Neuronal stem cell (in vitro differentiated cells): ENCODE data around the gene CASP8.

ENCODE experiments used
- DNase-seq: peaks from one replicate; pipeline ENCODE4 v3.0.0-alpha.2; 2013; ENCODE audit warnings: low spot score
- H2AFZ ChIP-seq: one replicate; pipeline ENCODE4 v1.6.1; 2013; ENCODE audit warnings: mild to moderate bottlenecking, low read length, inconsistent platforms
- H2AK5ac ChIP-seq: 2 replicates; pipeline ENCODE4 v1.6.1; 2013; ENCODE audit warnings: low read depth, mild to moderate bottlenecking, inconsistent platforms, low read length, moderate library complexity, mixed read lengths
- H2BK120ac ChIP-seq: 2 replicates; pipeline ENCODE4 v1.6.1; 2013; ENCODE audit warnings: low read depth, mild to moderate bottlenecking, inconsistent platforms, low read length, moderate library complexity, mixed read lengths
- H2BK12ac ChIP-seq: one replicate; pipeline ENCODE4 v1.6.1; 2013; ENCODE audit warnings: low read length, inconsistent platforms
- H2BK15ac ChIP-seq: 2 replicates; pipeline ENCODE4 v1.6.1; 2013; ENCODE audit warnings: mild to moderate bottlenecking, low read length, inconsistent platforms, mixed read lengths
- H2BK5ac ChIP-seq: one replicate; pipeline ENCODE4 v1.6.1; 2013; ENCODE audit warnings: inconsistent platforms, mild to moderate bottlenecking, low read length, moderate library complexity
- H3K14ac ChIP-seq: one replicate; pipeline ENCODE4 v1.6.1; 2013; ENCODE audit warnings: low read length, inconsistent platforms
- H3K18ac ChIP-seq: 2 replicates; pipeline ENCODE4 v1.6.1; 2013; ENCODE audit warnings: low read length, inconsistent platforms
- H3K23ac ChIP-seq: 2 replicates; pipeline ENCODE4 v1.6.1; 2013; ENCODE audit warnings: low read depth, mild to moderate bottlenecking, mixed read lengths, low read length, inconsistent platforms; ENCODE audit not compliant: poor library complexity
- H3K27ac ChIP-seq: replicated peaks from 3 replicates; pipeline ENCODE4 v1.5.1; 2013; ENCODE audit warnings: low read length, inconsistent platforms
- H3K27me3 ChIP-seq, 3 experiments: 2 replicates each; pipeline ENCODE4 v1.6.1; 2013; ENCODE audit warnings: low read length in 3 of 3, mild to moderate bottlenecking in 2 of 3, inconsistent platforms in 1 of 3, low read depth in 1 of 3, mixed read lengths in 1 of 3, moderate library complexity in 1 of 3; ENCODE audit not compliant: control insufficient read depth in 3 of 3, insufficient read depth in 3 of 3
- H3K36me3 ChIP-seq, 2 donors: replicated peaks in 1 of 2; 2 replicates each; pipeline ENCODE4 v1.6.1; 2013; ENCODE audit warnings: low read length in 2 of 2; ENCODE audit not compliant: control insufficient read depth in 2 of 2, insufficient read depth in 2 of 2
- H3K4ac ChIP-seq: 2 replicates; pipeline ENCODE4 v1.6.1; 2013; ENCODE audit warnings: inconsistent platforms, mild to moderate bottlenecking, low read length, moderate library complexity
- H3K4me1 ChIP-seq, 2 donors: 1 replicate in 1 of 2; 2 replicates in 1 of 2; pipeline ENCODE4 v1.6.1; 2013; ENCODE audit warnings: low read length in 2 of 2, low read depth in 1 of 2; ENCODE audit not compliant: control insufficient read depth in 2 of 2, insufficient read depth in 1 of 2
- H3K4me2 ChIP-seq: one replicate; pipeline ENCODE4 v1.6.1; 2013; ENCODE audit warnings: mild to moderate bottlenecking, low read length, inconsistent platforms; ENCODE audit not compliant: insufficient read depth, poor library complexity, severe bottlenecking
- H3K4me3 ChIP-seq, 2 donors: 2 replicates each; pipeline ENCODE4 v1.5.1; 2013; ENCODE audit warnings: low read length in 2 of 2, mild to moderate bottlenecking in 2 of 2, inconsistent platforms in 1 of 2, moderate library complexity in 1 of 2
- H3K79me1 ChIP-seq: one replicate; pipeline ENCODE4 v1.6.1; 2013; ENCODE audit warnings: low read depth, mild to moderate bottlenecking, inconsistent platforms, low read length, moderate library complexity
- H3K9ac ChIP-seq: one replicate; pipeline ENCODE4 v1.6.1; 2013; ENCODE audit warnings: mild to moderate bottlenecking, low read depth, low read length, inconsistent platforms; ENCODE audit not compliant: poor library complexity
- H3K9me3 ChIP-seq, 2 donors: replicated peaks in 1 of 2; 2 replicates each; pipeline versions ENCODE3 to v1.6.1; 2013; ENCODE audit warnings: low read length in 2 of 2, mild to moderate bottlenecking in 2 of 2, inconsistent platforms in 1 of 2, low read depth in 1 of 2, mixed read lengths in 1 of 2, moderate library complexity in 1 of 2; ENCODE audit not compliant: control insufficient read depth in 2 of 2, insufficient read depth in 1 of 2
- H4K8ac ChIP-seq: one replicate; pipeline ENCODE4 v1.6.1; 2013; ENCODE audit warnings: low read depth, mild to moderate bottlenecking, inconsistent platforms, low read length, moderate library complexity
- H4K91ac ChIP-seq: one replicate; pipeline ENCODE4 v1.6.1; 2013; ENCODE audit warnings: low read length, low read depth, mild to moderate bottlenecking, inconsistent platforms; ENCODE audit not compliant: poor library complexity
- WGBS, 2 donors: extraction: QIAGEN DNeasy Blood & Tissue Kit; methylation state at CpG; one replicate each; pipeline ENCODE4 v1.1.7; 2013; ENCODE audit warnings: missing lambda C conversion rate in 2 of 2, mixed read lengths in 1 of 2; ENCODE audit not compliant: insufficient read length in 2 of 2, insufficient replicate concordance in 1 of 2; ENCODE audit errors: extremely low coverage in 2 of 2; 5-methylcytosine and 5-hydroxymethylcytosine counted together

The CASP8 gene

GRCh38 chr2:201249889-201250288 lies 10.4 kb upstream of the CASP8 start:
- Histone ChIP-seq H2BK15ac (no peak overlapping the region), H3K9me3 (no peaks in the 10 kb centered on the region), H2BK12ac (no peak overlapping the region), H3K27me3 (peaks cover 0 to 2% (median 0%) of the 10 kb centered on the region in 3 experiments), H3K4me3 (no peak overlapping the region), H3K9ac (no peak overlapping the region), H3K27ac (no peak overlapping the region), H3K18ac (no peak overlapping the region), H3K14ac (no peak overlapping the region), H2BK5ac (no peak overlapping the region), H4K91ac (no peak overlapping the region), H3K79me1 (no peaks in the 10 kb centered on the region), H2AFZ (no peak overlapping the region), H3K4me1 (peaks cover 0 to 2% of the 10 kb centered on the region in 2 donors), H2AK5ac (no peak overlapping the region), H2BK120ac (no peak overlapping the region), H3K36me3 (no peaks in the 10 kb centered on the region), H3K23ac (no peak overlapping the region), H3K4ac (no peak overlapping the region), H4K8ac (no peak overlapping the region), H3K4me2 (no peak overlapping the region)
- DNase-seq, result no peak
- no CpG with 5 or more reads among the region's 2 CpGs for WGBS, 2 donors

DNA sequence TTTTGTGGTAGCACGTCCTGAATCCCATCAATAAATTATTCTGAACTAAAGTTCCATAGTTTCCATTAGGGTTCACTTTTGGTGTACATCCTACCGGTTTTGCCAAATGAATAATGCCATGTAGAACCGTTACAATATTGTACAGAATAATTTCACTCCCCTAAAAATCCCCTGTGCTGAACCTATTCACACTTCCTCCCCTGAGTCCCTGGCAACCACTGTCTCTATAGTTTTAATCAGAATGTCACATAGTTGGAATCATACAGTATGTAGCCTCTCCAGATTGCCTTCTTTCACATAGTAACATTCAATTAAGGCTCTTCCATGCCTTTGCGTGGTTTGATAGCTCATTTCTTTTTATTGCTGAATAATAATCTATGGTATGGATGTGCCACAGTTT lies 9.6 kb upstream of the CASP8 start:
- Histone ChIP-seq H2BK15ac (no peak overlapping the region), H4K91ac (no peak overlapping the region), H3K27me3 (peaks cover 0 to 2% (median 0%) of the 10 kb centered on the region in 3 experiments), H3K9ac (no peak overlapping the region), H2BK5ac (no peak overlapping the region), H3K27ac (no peak overlapping the region), H3K4me1 (peaks cover 0 to 2% of the 10 kb centered on the region in 2 donors), H2BK120ac (no peak overlapping the region), H3K4me3 (no peak overlapping the region), H2AK5ac (no peak overlapping the region), H3K18ac (no peak overlapping the region), H2AFZ (no peak overlapping the region), H4K8ac (no peak overlapping the region), H3K9me3 (no peaks in the 10 kb centered on the region), H3K79me1 (no peaks in the 10 kb centered on the region), H2BK12ac (no peak overlapping the region), H3K4me2 (no peak overlapping the region), H3K36me3 (no peaks in the 10 kb centered on the region), H3K14ac (no peak overlapping the region), H3K4ac (no peak overlapping the region), H3K23ac (no peak overlapping the region)
- no peak for DNase-seq
- no CpG with 5 or more reads among the region's 4 CpGs for WGBS, 2 donors

DNA sequence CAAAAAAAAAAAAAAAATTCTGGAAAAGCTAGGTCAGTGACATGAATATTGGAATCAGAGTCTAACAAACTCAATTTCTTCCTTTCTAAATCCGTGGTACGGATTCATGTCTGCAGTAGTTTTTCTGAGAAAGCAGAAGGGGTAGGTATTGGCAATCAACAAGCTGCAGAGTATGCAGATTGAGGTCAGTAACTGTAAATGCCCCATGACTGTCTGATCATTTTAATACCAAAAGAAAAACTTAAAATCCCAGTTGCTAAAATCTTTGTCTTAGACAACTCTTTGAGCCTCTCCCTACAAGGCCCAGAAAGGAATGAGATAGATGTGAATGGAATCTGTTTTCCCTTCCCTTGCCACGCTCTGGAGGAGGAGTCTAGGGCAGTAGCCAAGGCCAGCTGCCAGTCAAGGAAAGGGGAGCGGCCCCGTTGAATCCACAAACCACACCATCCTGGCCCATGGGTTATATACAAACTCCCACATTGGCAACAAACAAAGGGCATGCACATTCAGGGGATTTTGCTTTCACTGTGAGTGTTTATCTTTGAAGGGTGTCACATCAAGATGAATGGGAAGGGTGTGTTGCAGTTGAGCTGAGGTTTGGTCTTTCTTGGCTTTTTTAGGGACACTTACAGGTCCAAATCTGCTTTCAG lies 6.1 kb upstream of the CASP8 start:
- Histone ChIP-seq H2BK15ac (no peak overlapping the region), H3K4me3 (no peak overlapping the region), H4K91ac (no peak overlapping the region), H3K27me3 (peaks cover 0 to under 1% (median 0%) of the 10 kb centered on the region in 3 experiments), H3K14ac (no peak overlapping the region), H3K23ac (no peak overlapping the region), H3K4me2 (no peak overlapping the region), H3K4ac (no peak overlapping the region), H2BK12ac (no peak overlapping the region), H3K9me3 (no peaks in the 10 kb centered on the region), H2AK5ac (no peak overlapping the region), H3K36me3 (no peaks in the 10 kb centered on the region), H2AFZ (peak overlapping the region; percentile 27), H3K9ac (no peak overlapping the region), H2BK120ac (no peak overlapping the region), H3K79me1 (no peaks in the 10 kb centered on the region), H4K8ac (no peak overlapping the region), H3K27ac (no peak overlapping the region), H2BK5ac (no peak overlapping the region), H3K18ac (no peak overlapping the region), H3K4me1 (peaks cover 6 to 10% of the 10 kb centered on the region in 2 donors)
- WGBS, 2 donors, result no CpG with 5 or more reads among the region's 5 CpGs
- no peak for DNase-seq

DNA sequence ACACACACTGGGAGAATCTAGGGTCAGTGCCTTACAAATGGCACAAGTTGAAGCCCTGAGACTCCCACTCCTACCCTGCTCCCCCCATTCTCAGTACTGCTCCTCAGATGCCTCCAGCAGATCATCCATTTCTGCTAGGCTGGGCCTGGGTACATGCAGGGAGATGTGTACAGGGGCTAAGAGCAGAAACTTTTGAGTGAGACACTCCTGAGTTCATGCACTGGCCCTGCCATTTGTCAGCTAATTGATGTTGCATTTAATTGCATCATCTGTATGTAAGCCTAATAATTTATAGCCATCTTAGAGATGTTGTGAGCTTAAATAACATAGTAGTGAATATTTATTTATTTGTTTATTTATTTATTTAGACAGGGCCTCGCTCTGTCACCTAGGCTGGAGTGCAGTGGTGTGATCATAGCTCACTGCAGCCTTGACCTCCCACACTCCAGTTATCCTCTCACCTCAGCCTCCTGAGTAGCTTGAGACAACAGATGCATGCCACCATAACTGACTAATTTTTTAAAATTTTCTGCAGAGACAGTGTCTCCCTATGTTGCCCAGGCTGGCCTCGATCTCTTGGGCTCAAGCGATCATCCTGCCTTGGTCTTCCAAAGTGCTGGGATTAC lies 4.8 kb upstream of the CASP8 start:
- H3K4me3 ChIP-seq, result no peak overlapping the region
- WGBS, 2 donors, result no CpG with 5 or more reads among the region's 3 CpGs
- no peak overlapping the region for H3K4ac ChIP-seq
- no peak overlapping the region for H3K4me2 ChIP-seq
- H3K79me1 ChIP-seq, result no peaks in the 10 kb centered on the region
- H3K4me1 ChIP-seq, result peaks cover 6 to 10% of the 10 kb centered on the region in 2 donors
- H3K9ac ChIP-seq, result no peak overlapping the region
- H2BK15ac ChIP-seq, result no peak overlapping the region
- no peak overlapping the region for H4K8ac ChIP-seq
- H2AFZ ChIP-seq, result no peak overlapping the region
- H2BK5ac ChIP-seq, result no peak overlapping the region
- H3K23ac ChIP-seq, result no peak overlapping the region
- H3K14ac ChIP-seq, result no peak overlapping the region
- H3K18ac ChIP-seq, result no peak overlapping the region
- H3K9me3 ChIP-seq, result no peaks in the 10 kb centered on the region
- no peaks in the 10 kb centered on the region for H3K27me3 ChIP-seq
- H2BK12ac ChIP-seq, result no peak overlapping the region
- H2AK5ac ChIP-seq, result no peak overlapping the region
- no peak overlapping the region for H4K91ac ChIP-seq
- H3K36me3 ChIP-seq, result no peaks in the 10 kb centered on the region
- H2BK120ac ChIP-seq, result no peak overlapping the region
- no peak overlapping the region for H3K27ac ChIP-seq
- DNase-seq, result no peak
